KMS-11 (cell line): ENCODE results near the gene UBA7.

Experiments used
- H2AFZ ChIP-seq: fragments of 200-600 bp; sonication (generic); 2 replicates; pipeline ENCODE4 v1.6.1; 2016; ENCODE audit warnings: antibody characterized with exemption, mixed run types, low read depth
- H3K27ac ChIP-seq: fragments of 200-600 bp; sonication (generic); 2 replicates; pipeline ENCODE4 v1.6.1; 2016; ENCODE audit warnings: mild to moderate bottlenecking, mixed run types
- H3K27me3 ChIP-seq: fragments of 200-600 bp; sonication (generic); 2 replicates; pipeline ENCODE4 v1.6.1; 2017; ENCODE audit warnings: mild to moderate bottlenecking, low read depth, mixed run types, moderate library complexity; ENCODE audit not compliant: insufficient read depth
- H3K36me3 ChIP-seq: fragments of 200-600 bp; sonication (generic); 2 replicates; pipeline ENCODE4 v1.6.1; 2017; ENCODE audit warnings: mild to moderate bottlenecking, mixed run types; ENCODE audit not compliant: insufficient read depth
- H3K4me1 ChIP-seq: fragments of 200-600 bp; sonication (generic); 2 replicates; pipeline ENCODE4 v1.6.1; 2016; ENCODE audit warnings: mild to moderate bottlenecking, low read depth, mixed run types; ENCODE audit not compliant: poor library complexity, severe bottlenecking
- H3K4me2 ChIP-seq: fragments of 200-600 bp; sonication (generic); 2 replicates; pipeline ENCODE4 v1.7.0; 2016; ENCODE audit warnings: mild to moderate bottlenecking, mixed run types
- H3K4me3 ChIP-seq: fragments of 200-600 bp; sonication (generic); IDR thresholded peaks from 2 replicates; pipeline ENCODE4 v1.6.1; 2017; ENCODE audit warnings: low read depth, low read length, mixed read lengths; ENCODE audit not compliant: insufficient read depth
- H3K79me2 ChIP-seq: fragments of 200-600 bp; sonication (generic); 2 replicates; pipeline ENCODE4 v1.6.1; 2016; ENCODE audit warnings: low read depth, mixed run types; ENCODE audit not compliant: insufficient read depth
- H3K9ac ChIP-seq: fragments of 200-600 bp; sonication (generic); 2 replicates; pipeline ENCODE4 v1.6.1; 2016; ENCODE audit warnings: mild to moderate bottlenecking, mixed run types
- H4K20me1 ChIP-seq: fragments of 200-600 bp; sonication (generic); 2 replicates; pipeline ENCODE4 v1.6.1; 2016; ENCODE audit warnings: mild to moderate bottlenecking, mixed run types; ENCODE audit not compliant: insufficient read depth
- CTCF ChIP-seq: fragments of 200-600 bp; sonication (generic); conservative IDR thresholded peaks from 2 replicates; pipeline ENCODE4 v1.6.1; 2017; ENCODE audit warnings: low read depth, mild to moderate bottlenecking, antibody characterized with exemption, low read length, moderate library complexity, mixed read lengths

The UBA7 gene

DNA sequence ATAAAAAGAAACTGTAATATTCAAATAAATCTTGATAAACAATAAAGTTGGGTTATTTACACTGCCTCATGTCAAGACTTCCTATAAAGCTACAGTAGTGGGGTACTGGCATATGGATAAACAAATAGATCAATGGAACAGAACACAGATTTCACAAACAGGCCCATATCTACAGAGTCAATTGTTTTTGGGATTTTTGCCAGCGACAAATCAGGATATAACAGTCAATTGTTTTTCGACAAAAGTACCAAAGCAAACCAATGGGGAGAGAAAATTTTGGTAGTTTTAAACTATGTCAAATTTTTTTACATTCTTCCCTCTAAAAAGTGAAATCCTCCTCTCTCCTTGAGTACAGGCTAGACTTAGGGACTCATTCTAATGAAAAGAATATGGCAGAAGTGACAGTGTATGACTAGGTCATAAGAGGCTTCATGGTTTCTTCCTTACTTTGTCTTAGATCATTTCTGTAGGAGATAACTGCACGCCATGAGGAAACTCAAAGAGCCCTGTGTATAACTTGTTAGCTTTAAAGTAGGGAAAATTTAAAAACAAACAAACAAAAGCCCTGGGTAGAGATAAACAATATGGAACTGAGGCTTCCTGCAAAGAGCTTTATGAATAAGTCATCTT is 44.4 kb downstream of the UBA7 start:
- H3K4me2 ChIP-seq = no peak overlapping the region
- TF ChIP-seq CTCF = no peak
- H3K4me3 ChIP-seq = no peak overlapping the region
- H4K20me1 ChIP-seq = no peaks in the 10 kb centered on the region
- H3K36me3 ChIP-seq = no peaks in the 10 kb centered on the region
- no peak overlapping the region for H3K9ac ChIP-seq
- no peak overlapping the region for H3K27ac ChIP-seq
- H3K27me3 ChIP-seq = no peaks in the 10 kb centered on the region
- peaks cover 7% of the 10 kb centered on the region for H3K4me1 ChIP-seq
- H2AFZ ChIP-seq = no peak overlapping the region
- peaks cover 60% of the 10 kb centered on the region for H3K79me2 ChIP-seq

GRCh38 chr3:49763981-49764380 is 49.8 kb downstream of the UBA7 start:
- no peaks in the 10 kb centered on the region for H4K20me1 ChIP-seq
- H3K9ac ChIP-seq = no peak overlapping the region
- H3K36me3 ChIP-seq = no peaks in the 10 kb centered on the region
- no peak overlapping the region for H2AFZ ChIP-seq
- H3K79me2 ChIP-seq = peaks cover 51% of the 10 kb centered on the region
- no peaks in the 10 kb centered on the region for H3K4me1 ChIP-seq
- no peak overlapping the region for H3K4me2 ChIP-seq
- no peak for TF ChIP-seq CTCF
- no peak overlapping the region for H3K4me3 ChIP-seq
- H3K27ac ChIP-seq = no peak overlapping the region
- H3K27me3 ChIP-seq = no peaks in the 10 kb centered on the region

DNA sequence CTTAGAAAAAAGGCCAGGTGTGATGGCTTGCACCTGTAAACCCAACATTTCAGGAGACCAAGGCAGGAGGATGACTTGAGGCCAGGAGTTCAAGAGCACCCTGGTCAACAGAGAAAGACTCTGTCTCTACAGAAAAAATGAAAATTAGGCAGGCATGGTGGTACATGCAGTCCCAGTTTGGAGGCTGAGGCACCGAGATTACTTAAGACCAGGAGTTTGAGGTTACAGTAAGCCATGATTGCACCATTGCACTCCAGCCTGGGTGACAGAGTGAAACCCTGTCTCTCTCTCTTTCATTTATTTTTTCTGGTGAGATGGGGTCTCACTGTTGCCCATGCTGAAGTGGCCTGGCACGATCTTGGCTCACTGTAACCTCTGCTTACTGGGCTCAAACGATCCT is 52.1 kb downstream of the UBA7 start:
- Histone ChIP-seq H4K20me1 (no peaks in the 10 kb centered on the region), H3K36me3 (no peaks in the 10 kb centered on the region), H3K27ac (no peak overlapping the region), H3K4me3 (no peak overlapping the region), H3K4me1 (no peaks in the 10 kb centered on the region), H3K4me2 (no peak overlapping the region), H2AFZ (no peak overlapping the region), H3K9ac (no peak overlapping the region), H3K79me2 (peaks cover 34% of the 10 kb centered on the region; the same call in 1 of the 2 replicates), H3K27me3 (no peaks in the 10 kb centered on the region)
- no peak for TF ChIP-seq CTCF

DNA sequence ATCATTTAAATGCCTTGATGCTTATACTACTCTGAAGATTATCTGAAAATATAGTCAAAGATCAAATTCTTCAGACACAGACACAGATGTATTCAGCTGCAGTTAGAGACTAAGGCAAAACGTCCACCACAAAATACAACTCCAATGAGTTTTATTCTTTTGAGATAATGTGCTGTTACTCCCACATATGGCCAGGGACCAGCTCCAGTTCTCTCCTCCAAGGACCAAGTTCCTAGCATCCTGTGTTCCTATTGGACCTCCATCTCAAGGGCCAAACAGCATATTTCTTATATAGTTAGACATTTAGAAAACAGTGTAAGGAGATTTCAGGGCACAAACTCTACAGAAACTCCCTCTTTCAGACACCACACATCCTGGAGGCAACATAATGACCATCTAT is 54.5 kb downstream of the UBA7 start:
- no peak for TF ChIP-seq CTCF
- Histone ChIP-seq H3K4me3 (no peak overlapping the region), H3K4me2 (no peak overlapping the region), H4K20me1 (no peaks in the 10 kb centered on the region), H3K4me1 (peaks cover 4% of the 10 kb centered on the region), H3K9ac (no peak overlapping the region), H3K27me3 (no peaks in the 10 kb centered on the region), H3K27ac (no peak overlapping the region), H3K79me2 (peaks cover 15% of the 10 kb centered on the region; the same call in 1 of the 2 replicates), H3K36me3 (no peaks in the 10 kb centered on the region), H2AFZ (no peak overlapping the region)
